Tibial nerve (tissue), 4 donors: Measurements from ENCODE around the gene GPR4. TPM values are rescaled to one million over a fixed set of nuclear protein-coding genes. Genes with fewer than 3 reads are reported as not detected.

Source experiments
- DNase-seq, 2 donors: peaks; one replicate each; pipeline ENCODE4 v3.0.0-alpha.2; 2019; ENCODE audit warnings: low spot score in 2 of 2
- H3K27ac ChIP-seq, 4 donors: fragments of 200-600 bp; sonication (generic) in 3 of 4; one replicate each; pipeline ENCODE4 v1.5.1; 2017 to 2019; ENCODE audit warnings: mild to moderate bottlenecking in 1 of 4
- H3K27me3 ChIP-seq, 2 donors: fragments of 200-600 bp; sonication (generic) in 1 of 2; one replicate each; pipeline versions ENCODE4 v1.5.1 to v1.6.0; 2017 to 2019
- H3K36me3 ChIP-seq, 3 donors: fragments of 200-600 bp; sonication (generic); one replicate each; pipeline ENCODE4 v1.5.1; 2018 to 2019
- H3K4me1 ChIP-seq, 4 donors: fragments of 200-600 bp; sonication (generic) in 3 of 4; one replicate each; pipeline ENCODE4 v1.5.1; 2017 to 2019
- H3K4me3 ChIP-seq, 4 donors: fragments of 200-600 bp; sonication (generic) in 3 of 4; one replicate each; pipeline ENCODE4 v1.5.1; 2017 to 2019; ENCODE audit warnings: mild to moderate bottlenecking in 1 of 4, moderate library complexity in 1 of 4
- H3K9me3 ChIP-seq, 4 donors: fragments of 200-600 bp; sonication (generic) in 3 of 4; one replicate each; pipeline ENCODE4 v1.5.1; 2017 to 2019
- EP300 ChIP-seq, 2 donors: sonication (generic); formaldehyde crosslinking; IDR thresholded peaks; one replicate each; pipeline ENCODE4 v1.6.1; 2017; ENCODE audit warnings: antibody characterized with exemption in 2 of 2, mild to moderate bottlenecking in 1 of 2
- POLR2A ChIP-seq, 2 donors: fragments of 450-650 bp; IDR thresholded peaks; one replicate each; pipeline ENCODE4 v1.6.1; 2017; ENCODE audit warnings: antibody characterized with exemption in 2 of 2, mild to moderate bottlenecking in 2 of 2, moderate library complexity in 2 of 2
- WGBS, 2 donors: methylation state at CpG; one replicate each; pipeline ENCODE4 v1.1.5; 2018; 5-methylcytosine and 5-hydroxymethylcytosine counted together
- total RNA-seq, 4 donors: library from RNA; depleted of rRNA; stranded (reverse); fragments of >200 nt; gene quantifications; one replicate each; pipeline ENCODE4 v1.1.0, GENCODE V29; 2016
- TF ChIP-seq, protein P1 (sequence below), 5 experiments: fragments of 200-600 bp in 3 of 5; fragments of 450-650 bp in 2 of 5; sonication (generic) in 3 of 5; IDR thresholded peaks; one replicate each; pipeline ENCODE4 v1.5.1; 2016 to 2019; ENCODE audit warnings: antibody characterized with exemption in 5 of 5, mild to moderate bottlenecking in 3 of 5, moderate library complexity in 2 of 5

GPR4 gene
- total RNA-seq, 4 donors from 2014 or later = 12.6 to 15.6 (median 13.8) TPM

DNA sequence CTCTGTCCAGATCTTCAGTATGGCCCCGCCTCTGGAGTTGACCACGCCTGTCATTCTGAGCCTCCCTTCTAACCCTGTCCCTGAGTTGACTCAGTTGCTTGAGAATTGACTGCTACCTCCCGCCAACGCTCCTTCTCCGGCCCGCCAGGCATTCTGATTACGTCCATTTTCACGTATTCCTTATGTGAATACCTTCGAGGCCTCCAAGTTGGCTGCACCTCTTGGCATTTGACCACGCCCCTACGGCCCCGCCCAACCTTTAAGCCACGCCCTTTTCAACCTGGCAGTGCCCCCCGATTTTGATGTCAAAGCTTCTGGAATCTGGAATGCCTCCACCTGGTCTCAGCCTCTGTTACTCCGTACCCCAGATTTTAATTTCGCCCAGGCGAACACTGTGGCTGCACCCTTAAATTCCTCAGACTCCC lies 38.8 kb upstream of the GPR4 start:
- Histone ChIP-seq H3K27ac (peak overlapping the region in 3 of 4 donors; percentile 78 to 83 (median 79)), H3K27me3 (peaks cover 0 to 27% of the 10 kb centered on the region in 2 donors), H3K36me3 (peaks cover 0 to 5% (median 0%) of the 10 kb centered on the region in 3 donors), H3K9me3 (no peaks in the 10 kb centered on the region), H3K4me3 (no peak overlapping the region), H3K4me1 (peaks cover 0 to 64% (median 26%) of the 10 kb centered on the region in 4 donors)
- WGBS, 2 donors = 61 to 63% methylated on average over 17 of the region's 17 CpGs
- TF ChIP-seq POLR2A (IDR thresholded peaks at IDR 0.05) = no peak
- TF ChIP-seq, protein P1, sequence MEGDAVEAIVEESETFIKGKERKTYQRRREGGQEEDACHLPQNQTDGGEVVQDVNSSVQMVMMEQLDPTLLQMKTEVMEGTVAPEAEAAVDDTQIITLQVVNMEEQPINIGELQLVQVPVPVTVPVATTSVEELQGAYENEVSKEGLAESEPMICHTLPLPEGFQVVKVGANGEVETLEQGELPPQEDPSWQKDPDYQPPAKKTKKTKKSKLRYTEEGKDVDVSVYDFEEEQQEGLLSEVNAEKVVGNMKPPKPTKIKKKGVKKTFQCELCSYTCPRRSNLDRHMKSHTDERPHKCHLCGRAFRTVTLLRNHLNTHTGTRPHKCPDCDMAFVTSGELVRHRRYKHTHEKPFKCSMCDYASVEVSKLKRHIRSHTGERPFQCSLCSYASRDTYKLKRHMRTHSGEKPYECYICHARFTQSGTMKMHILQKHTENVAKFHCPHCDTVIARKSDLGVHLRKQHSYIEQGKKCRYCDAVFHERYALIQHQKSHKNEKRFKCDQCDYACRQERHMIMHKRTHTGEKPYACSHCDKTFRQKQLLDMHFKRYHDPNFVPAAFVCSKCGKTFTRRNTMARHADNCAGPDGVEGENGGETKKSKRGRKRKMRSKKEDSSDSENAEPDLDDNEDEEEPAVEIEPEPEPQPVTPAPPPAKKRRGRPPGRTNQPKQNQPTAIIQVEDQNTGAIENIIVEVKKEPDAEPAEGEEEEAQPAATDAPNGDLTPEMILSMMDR (IDR thresholded peaks at IDR 0.05) = no peak
- TF ChIP-seq EP300 (IDR thresholded peaks at IDR 0.05) = no peak
- no peak for DNase-seq

DNA sequence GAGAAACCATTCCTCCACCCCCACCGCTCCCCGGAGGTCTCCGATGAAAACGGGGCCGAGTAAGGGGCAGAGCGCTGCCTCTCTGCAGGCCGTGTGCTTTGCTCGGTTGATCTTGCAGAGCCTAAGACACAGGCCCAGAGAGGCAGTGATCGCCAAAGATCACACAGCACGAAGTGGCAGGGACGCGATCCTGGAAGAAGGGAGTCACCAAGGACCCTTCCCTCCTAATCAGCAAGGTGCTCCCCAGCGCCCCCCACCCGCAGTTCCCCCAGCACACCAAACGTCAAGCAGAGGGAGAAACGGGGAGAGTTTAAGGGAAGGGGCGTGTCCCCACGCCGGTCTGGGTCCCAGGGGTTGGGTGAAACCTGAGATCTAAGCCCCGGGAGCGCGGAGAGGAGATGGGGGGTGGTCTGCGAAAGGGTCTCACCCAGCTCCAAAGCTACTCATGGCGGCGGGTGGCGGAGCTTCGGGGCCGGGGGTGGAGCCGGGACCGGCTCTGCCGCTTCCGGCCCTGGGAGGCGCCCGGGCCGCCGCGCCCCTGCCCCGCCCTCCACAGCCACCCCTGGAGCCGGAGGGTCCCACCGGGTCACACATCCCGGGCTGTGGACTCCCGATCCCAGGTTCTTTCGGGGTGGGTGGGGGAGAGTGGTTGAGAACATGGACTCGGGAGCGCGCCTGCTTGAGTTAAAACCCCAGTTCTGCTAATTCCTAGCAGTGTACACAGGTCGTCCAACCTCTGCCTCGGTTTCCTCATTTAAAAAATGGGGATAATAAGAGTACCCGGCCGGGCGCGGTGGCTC lies 37.1 kb upstream of the GPR4 start, which contains the start of gene EML2:
Gene EML2, minus strand, starts transcription at position 468 of the 800 bp plus-strand sequence. Its CDS starts 21 bp downstream, at position 447.
- Histone ChIP-seq H3K27me3 (peaks cover 0 to 11% of the 10 kb centered on the region in 2 donors), H3K27ac (peak within 1 kb of the TSS in 2 of 4 donors; percentile 57 to 76), H3K4me3 (peak within 1 kb of the TSS; percentile 39 to 75 (median 62)), H3K4me1 (peaks cover 0 to 55% (median 22%) of the 10 kb centered on the region in 4 donors), H3K36me3 (peaks cover 0 to 5% (median 0%) of the 10 kb centered on the region in 3 donors), H3K9me3 (no peaks in the 10 kb centered on the region)
- TF ChIP-seq, protein P1 (IDR thresholded peaks at IDR 0.05) = no peak
- no peak for TF ChIP-seq EP300 (IDR thresholded peaks at IDR 0.05)
- no peak for TF ChIP-seq POLR2A (IDR thresholded peaks at IDR 0.05)
- 6% methylated on average over 37 to 48 of the region's 52 CpGs for WGBS, 2 donors
- DNase-seq = peak in 1 of 2 donors; percentile 7

DNA sequence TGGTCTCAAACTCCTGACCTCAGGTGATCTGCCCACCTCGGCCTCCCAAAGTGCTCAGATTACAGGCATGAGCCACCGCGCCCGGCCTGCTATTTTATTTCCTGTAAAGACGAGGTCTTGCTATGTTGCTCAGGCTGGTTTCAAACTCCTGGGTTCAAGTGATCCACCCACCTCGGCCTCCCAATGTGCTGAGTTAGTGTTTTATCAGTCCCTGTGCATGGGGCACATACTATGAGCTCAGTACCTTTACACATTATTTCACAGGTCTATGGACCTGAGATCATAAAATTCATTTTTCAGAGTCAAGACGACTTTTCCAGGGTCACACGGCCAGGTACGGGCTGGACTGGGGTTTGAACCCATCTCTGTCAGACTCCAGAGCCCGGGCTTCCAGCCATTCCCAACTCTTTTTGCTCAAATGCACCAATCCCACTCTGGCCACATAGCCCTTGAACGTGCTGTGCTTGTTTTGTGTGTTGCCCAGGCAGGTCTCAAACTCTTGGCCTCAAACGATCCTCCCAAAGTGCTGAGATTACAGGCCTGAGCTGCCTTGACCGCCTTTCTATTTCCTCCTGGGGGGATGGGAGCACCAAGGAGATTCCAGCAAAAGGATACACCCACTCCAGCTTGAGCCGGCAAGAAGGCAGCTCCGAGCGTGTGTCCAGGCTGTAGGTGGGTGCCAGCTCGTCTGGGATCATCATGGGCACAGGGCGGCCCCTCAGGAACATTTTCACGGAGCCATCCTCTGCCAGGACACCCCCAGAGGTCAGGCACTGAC lies 36.1 kb upstream of the GPR4 start:
- peaks cover 0 to 47% (median 17%) of the 10 kb centered on the region in 4 donors for H3K4me1 ChIP-seq
- peaks cover 0 to under 1% of the 10 kb centered on the region in 2 donors for H3K27me3 ChIP-seq
- H3K27ac ChIP-seq = peak overlapping the region in 2 of 4 donors; percentile 57 to 76

DNA sequence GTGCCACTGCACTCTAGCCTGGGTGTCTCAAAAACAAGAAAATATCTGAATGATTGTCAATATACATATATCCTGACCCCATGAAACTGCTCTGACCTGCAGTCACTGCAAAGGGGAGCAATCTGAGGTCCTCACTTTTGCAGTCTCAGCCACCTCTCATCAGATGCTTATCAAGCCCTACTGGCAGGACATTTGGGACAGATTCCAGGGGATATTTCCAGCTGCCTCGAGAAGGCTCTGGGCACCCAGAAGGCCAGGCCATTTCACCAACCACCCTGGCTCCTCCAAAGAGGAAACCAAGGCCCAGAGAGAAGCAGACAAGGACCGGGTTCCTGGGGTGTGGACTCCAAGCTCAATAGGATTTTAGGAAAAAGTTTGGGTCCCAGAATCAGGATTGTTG lies 34.9 kb upstream of the GPR4 start:
- H3K9me3 ChIP-seq = no peaks in the 10 kb centered on the region
- TF ChIP-seq, protein P1 (IDR thresholded peaks at IDR 0.05) = no peak
- TF ChIP-seq POLR2A (IDR thresholded peaks at IDR 0.05) (no peak), EP300 (IDR thresholded peaks at IDR 0.05) (no peak)
- no peak overlapping the region for H3K4me3 ChIP-seq
- peaks cover 0 to 5% (median 0%) of the 10 kb centered on the region in 3 donors for H3K36me3 ChIP-seq
- 68 to 69% methylated on average over 2 of the region's 2 CpGs for WGBS, 2 donors
- peaks cover 0 to 42% (median 9%) of the 10 kb centered on the region in 4 donors for H3K4me1 ChIP-seq
- H3K27me3 ChIP-seq = no peaks in the 10 kb centered on the region
- no peak overlapping the region for H3K27ac ChIP-seq
- no peak for DNase-seq

More for the DNA sequence above, 36.1 kb upstream of the GPR4 start:
- TF ChIP-seq POLR2A (IDR thresholded peaks at IDR 0.05) (no peak), EP300 (IDR thresholded peaks at IDR 0.05) (no peak)
- TF ChIP-seq, protein P1 (IDR thresholded peaks at IDR 0.05) = no peak
- no peak for DNase-seq
- H3K9me3 ChIP-seq = no peaks in the 10 kb centered on the region
- peaks cover 0 to 5% (median 0%) of the 10 kb centered on the region in 3 donors for H3K36me3 ChIP-seq
- WGBS, 2 donors = 60 to 63% methylated on average over 19 of the region's 19 CpGs
- peak overlapping the region in 2 of 4 donors; percentile 58 to 75 for H3K4me3 ChIP-seq
